OCI-LY1 (cell line): ENCODE measurements around the gene JAM3.

ENCODE experiments used
- H2AFZ ChIP-seq: fragments of 200-600 bp; sonication (generic), shearing (Covaris generic); 2 replicates; pipeline ENCODE4 v1.6.0; 2014; ENCODE audit warnings: antibody characterized with exemption, mild to moderate bottlenecking, low read length
- H3F3A ChIP-seq: fragments of 200-600 bp; sonication (generic), shearing (Covaris generic); 2 replicates; pipeline ENCODE4 v1.6.0; 2014; ENCODE audit warnings: mild to moderate bottlenecking, antibody characterized with exemption, low read length, moderate library complexity; ENCODE audit not compliant: insufficient read depth
- H3K27ac ChIP-seq: fragments of 200-600 bp; sonication (generic); 2 replicates; pipeline ENCODE4 v1.5.1; 2014; ENCODE audit warnings: low read length, mixed run types, mild to moderate bottlenecking, low read depth; ENCODE audit not compliant: poor library complexity, severe bottlenecking
- H3K27me3 ChIP-seq: fragments of 200-600 bp; sonication (generic); 2 replicates; pipeline ENCODE4 v1.6.0; 2014; ENCODE audit warnings: antibody characterized with exemption, mild to moderate bottlenecking, low read length, moderate library complexity; ENCODE audit not compliant: insufficient read depth
- H3K36me3 ChIP-seq: fragments of 200-600 bp; sonication (generic); 2 replicates; pipeline ENCODE4 v1.6.1; 2014; ENCODE audit warnings: mild to moderate bottlenecking, antibody characterized with exemption, low read length, moderate library complexity, mixed read lengths; ENCODE audit not compliant: insufficient read depth
- H3K4me1 ChIP-seq: fragments of 200-600 bp; sonication (generic); 2 replicates; pipeline ENCODE4 v1.5.1; 2014; ENCODE audit warnings: mild to moderate bottlenecking, low read length, moderate library complexity; ENCODE audit not compliant: insufficient read depth, severe bottlenecking
- H3K4me2 ChIP-seq: fragments of 200-600 bp; sonication (generic), shearing (Covaris generic); 2 replicates; pipeline ENCODE4 v1.6.1; 2014; ENCODE audit warnings: low read length
- H3K4me3 ChIP-seq: fragments of 200-600 bp; sonication (generic); 2 replicates; pipeline ENCODE4 v1.5.1; 2014; ENCODE audit warnings: low read length, low read depth, mild to moderate bottlenecking, mixed read lengths; ENCODE audit not compliant: poor library complexity, severe bottlenecking
- H3K79me2 ChIP-seq: fragments of 200-600 bp; shearing (Covaris generic); 2 replicates; pipeline ENCODE4 v1.6.1; 2016; ENCODE audit warnings: mixed run types, low read length, mixed read lengths; ENCODE audit not compliant: insufficient read depth
- H3K9ac ChIP-seq: fragments of 200-600 bp; sonication (generic), shearing (Covaris generic); 2 replicates; pipeline ENCODE4 v1.6.1; 2014; ENCODE audit warnings: mild to moderate bottlenecking, low read length, mixed read lengths
- H3K9me2 ChIP-seq: fragments of 200-600 bp; sonication (generic), shearing (Covaris generic); 2 replicates; pipeline ENCODE4 v1.6.1; 2014; ENCODE audit warnings: low read depth, mild to moderate bottlenecking, low read length, mixed read lengths
- H3K9me3 ChIP-seq: fragments of 200-600 bp; shearing (Covaris generic); 2 replicates; pipeline ENCODE4 v1.6.1; 2014; ENCODE audit warnings: low read length, mixed read lengths
- H4K20me1 ChIP-seq: fragments of 200-600 bp; sonication (generic), shearing (Covaris generic); 2 replicates; pipeline ENCODE4 v1.6.0; 2016; ENCODE audit warnings: mild to moderate bottlenecking, low read length; ENCODE audit not compliant: insufficient read depth
- CTCF ChIP-seq: fragments of 200-600 bp; sonication (generic), shearing (Covaris generic); IDR thresholded peaks from 2 replicates; pipeline ENCODE4 v1.5.1; 2017; ENCODE audit warnings: mild to moderate bottlenecking, antibody characterized with exemption, low read length, moderate library complexity, mixed read lengths
- EZH2 ChIP-seq: fragments of 200-600 bp; sonication (generic), shearing (Covaris generic); IDR thresholded peaks from 2 replicates; pipeline ENCODE4 v1.8.0; 2017; ENCODE audit warnings: borderline replicate concordance, mixed run types, mild to moderate bottlenecking, antibody characterized with exemption, low read length, moderate library complexity, mixed read lengths

Gene JAM3

GRCh38 chr11:134071306-134071705, 2.4 kb downstream of the JAM3 start:
- no peaks in the 10 kb centered on the region for H3K9me2 ChIP-seq
- no peak overlapping the region for H3K27ac ChIP-seq
- no peak overlapping the region for H3K4me3 ChIP-seq
- H4K20me1 ChIP-seq: no peaks in the 10 kb centered on the region
- H3K4me1 ChIP-seq: peaks cover 5% of the 10 kb centered on the region
- H3K36me3 ChIP-seq: no peaks in the 10 kb centered on the region
- TF ChIP-seq CTCF (no peak), EZH2 (no peak)
- H3K27me3 ChIP-seq: no peaks in the 10 kb centered on the region
- no peak overlapping the region for H2AFZ ChIP-seq
- no peaks in the 10 kb centered on the region for H3K9me3 ChIP-seq
- no peaks in the 10 kb centered on the region for H3K79me2 ChIP-seq
- H3K4me2 ChIP-seq: no peak overlapping the region
- no peak overlapping the region for H3K9ac ChIP-seq
- H3F3A ChIP-seq: no peaks in the 10 kb centered on the region

GRCh38 chr11:134071766-134072402, 3.0 kb downstream of the JAM3 start:
- TF ChIP-seq CTCF (no peak), EZH2 (no peak)
- no peak overlapping the region for H3K27ac ChIP-seq
- no peaks in the 10 kb centered on the region for H3K36me3 ChIP-seq
- no peak overlapping the region for H3K9ac ChIP-seq
- H3F3A ChIP-seq: no peaks in the 10 kb centered on the region
- no peak overlapping the region for H3K4me3 ChIP-seq
- H3K27me3 ChIP-seq: no peaks in the 10 kb centered on the region
- H2AFZ ChIP-seq: no peak overlapping the region
- H3K4me2 ChIP-seq: no peak overlapping the region
- H4K20me1 ChIP-seq: no peaks in the 10 kb centered on the region
- H3K9me2 ChIP-seq: no peaks in the 10 kb centered on the region
- H3K4me1 ChIP-seq: peaks cover 5% of the 10 kb centered on the region
- no peaks in the 10 kb centered on the region for H3K9me3 ChIP-seq
- no peaks in the 10 kb centered on the region for H3K79me2 ChIP-seq

GRCh38 chr11:134072844-134073243, 4.0 kb downstream of the JAM3 start:
- H3F3A ChIP-seq: no peaks in the 10 kb centered on the region
- H3K9me3 ChIP-seq: no peaks in the 10 kb centered on the region
- no peak overlapping the region for H3K9ac ChIP-seq
- no peak for TF ChIP-seq CTCF
- no peak for TF ChIP-seq EZH2
- no peaks in the 10 kb centered on the region for H3K27me3 ChIP-seq
- H4K20me1 ChIP-seq: no peaks in the 10 kb centered on the region
- H2AFZ ChIP-seq: no peak overlapping the region
- H3K4me2 ChIP-seq: no peak overlapping the region
- H3K4me1 ChIP-seq: peaks cover 5% of the 10 kb centered on the region
- no peaks in the 10 kb centered on the region for H3K36me3 ChIP-seq
- no peaks in the 10 kb centered on the region for H3K9me2 ChIP-seq
- H3K4me3 ChIP-seq: no peak overlapping the region
- no peaks in the 10 kb centered on the region for H3K79me2 ChIP-seq
- H3K27ac ChIP-seq: no peak overlapping the region
